ENCODE results near the gene SLC2A9.
"Not testable (repeated sequence)": the region's sequence is repeated elsewhere in the genome, so short reads cannot be mapped to it uniquely, and the experiment has no call there.

Gene SLC2A9

DNA sequence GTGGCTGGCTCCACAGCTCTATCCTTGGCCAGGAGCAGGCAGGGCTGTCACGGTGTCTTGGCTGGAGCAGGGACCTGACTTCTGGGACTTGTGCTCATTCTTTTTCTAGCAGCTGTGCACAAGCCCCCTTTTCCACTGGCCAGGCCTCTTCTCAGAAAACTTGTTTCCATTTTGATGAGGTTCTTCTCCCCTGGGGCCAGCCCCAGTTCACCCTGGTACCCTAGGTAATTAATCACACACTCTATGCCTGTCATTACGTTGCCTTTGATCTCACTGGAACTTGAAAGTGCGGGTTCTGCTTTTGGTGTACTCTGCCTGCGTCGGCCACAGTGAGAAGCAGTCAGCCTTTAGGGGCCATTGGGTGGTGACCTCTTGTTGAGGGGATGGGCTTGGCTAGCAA lies 213.2 kb downstream of the SLC2A9 start:
- DNase-seq, result no peak

DNA sequence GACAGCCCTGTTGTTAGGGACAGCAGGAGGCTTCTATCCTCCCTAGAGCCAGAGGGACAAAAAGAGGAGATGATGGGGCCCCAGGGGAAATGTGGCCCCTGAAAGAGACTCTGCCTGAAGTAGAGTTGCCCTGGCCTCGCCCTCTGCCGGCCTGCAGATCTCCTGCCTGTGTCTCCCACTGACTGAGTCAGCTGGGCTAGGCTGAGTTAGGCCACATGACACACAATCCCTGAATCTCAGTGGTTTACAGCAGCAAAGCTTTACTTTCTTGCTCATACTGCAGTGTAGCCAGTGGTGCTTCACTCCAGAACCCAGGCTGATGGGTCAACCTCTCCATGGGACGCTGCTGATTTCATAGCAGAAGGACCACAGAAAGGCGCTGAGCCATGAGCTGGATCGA lies 216.4 kb downstream of the SLC2A9 start:
- DNase-seq, result no peak

GRCh38 chr4:9800848-9801247 lies 220.4 kb downstream of the SLC2A9 start:
- no peak for DNase-seq

GRCh38 chr4:9796641-9797040 lies 224.7 kb downstream of the SLC2A9 start:
- DNase-seq, result not testable (repeated sequence)

DNA sequence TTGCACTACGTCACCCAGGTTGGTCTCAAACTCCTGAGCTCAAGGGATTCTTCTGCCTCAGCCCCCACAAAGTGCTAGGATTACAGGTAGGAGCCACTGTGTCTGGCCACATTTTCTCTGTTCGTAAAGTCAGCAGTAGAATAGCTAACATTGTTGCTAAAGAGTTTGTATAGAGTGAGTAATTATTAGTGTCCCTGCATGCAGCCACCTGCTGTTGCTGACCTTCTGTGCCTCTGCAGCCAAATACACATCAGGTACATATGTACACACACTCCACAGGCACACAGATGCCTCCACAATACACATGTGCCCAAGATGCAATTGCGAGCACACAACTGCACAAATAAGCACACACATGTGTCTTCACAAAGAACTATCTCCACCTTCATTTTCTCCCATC lies 228.9 kb downstream of the SLC2A9 start:
- DNase-seq, result no peak

- not testable (repeated sequence) for DNase-seq
Measured at GRCh38 chr4:9785891-9786290, 235.4 kb downstream of the SLC2A9 start.

DNA sequence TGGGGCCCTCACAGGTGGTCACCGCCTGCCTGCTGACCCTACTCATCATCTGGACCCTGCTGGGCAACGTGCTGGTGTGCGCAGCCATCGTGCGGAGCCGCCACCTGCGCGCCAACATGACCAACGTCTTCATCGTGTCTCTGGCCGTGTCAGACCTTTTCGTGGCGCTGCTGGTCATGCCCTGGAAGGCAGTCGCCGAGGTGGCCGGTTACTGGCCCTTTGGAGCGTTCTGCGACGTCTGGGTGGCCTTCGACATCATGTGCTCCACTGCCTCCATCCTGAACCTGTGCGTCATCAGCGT lies 239.2 kb downstream of the SLC2A9 start:
- no peak for DNase-seq

DNA sequence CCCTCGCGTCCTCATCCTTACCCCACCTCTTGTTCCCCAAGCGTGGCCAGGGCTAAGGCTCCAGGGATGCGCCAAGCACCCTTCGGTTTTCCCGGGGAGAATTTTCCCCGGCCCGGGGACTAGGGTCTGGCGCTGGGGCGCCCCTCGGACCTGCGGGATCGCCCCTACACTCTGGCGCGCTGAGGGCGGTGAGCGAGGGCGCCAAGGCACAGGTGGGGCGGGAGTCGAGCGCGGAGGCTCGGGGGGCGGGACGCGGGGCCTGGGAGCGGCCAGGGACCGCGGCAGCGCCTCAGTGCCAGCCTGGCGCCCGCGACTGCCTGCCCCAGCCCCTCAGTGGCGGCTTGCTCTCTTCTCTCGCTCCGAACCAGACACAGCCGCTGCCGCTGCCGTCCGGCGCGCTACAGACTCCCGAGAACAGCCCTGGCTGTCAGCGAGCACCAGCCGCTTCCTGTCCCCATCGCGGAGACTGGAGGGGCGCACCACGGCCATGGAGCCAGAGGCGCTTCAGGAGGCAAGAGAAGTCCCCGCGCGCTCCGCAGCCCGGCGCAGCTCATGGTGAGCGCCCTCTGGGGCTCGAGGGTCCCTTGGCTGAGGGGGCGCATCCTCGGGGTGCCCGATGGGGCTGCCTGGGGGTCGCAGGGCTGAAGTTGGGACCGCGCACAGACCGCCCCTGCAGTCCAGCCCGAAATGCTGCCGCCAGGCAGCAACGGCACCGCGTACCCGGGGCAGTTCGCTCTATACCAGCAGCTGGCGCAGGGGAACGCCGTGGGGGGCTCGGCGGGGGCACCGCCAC lies 239.8 kb downstream of the SLC2A9 start, which contains the start of gene DRD5:
Gene DRD5, plus strand, starts transcription at position 292 of the 793 bp plus-strand sequence. Its CDS starts 396 bp downstream, at position 688.
- DNase-seq, result no peak

All from activated CD8-positive, alpha-beta memory T cell treated with anti-CD3 and anti-CD28 coated beads for 24 hours (primary cell).